Keratinocyte (primary cell): ENCODE data around the gene ENO3.

Source experiments
- EZH2 ChIP-seq: IDR thresholded peaks from one replicate; pipeline ENCODE4 v1.6.1; 2012; ENCODE audit warnings: inconsistent platforms, mild to moderate bottlenecking, low read length, moderate library complexity
- TF ChIP-seq, protein P1 (sequence below), 3 experiments: IDR thresholded peaks in 1 of 3; conservative IDR thresholded peaks in 1 of 3; optimal IDR thresholded peaks in 1 of 3; 2 replicates in 2 of 3; 3 replicates in 1 of 3; pipeline versions ENCODE3 to v1.5.1; 2011; ENCODE audit warnings: low read length in 3 of 3, mild to moderate bottlenecking in 3 of 3, moderate library complexity in 2 of 3, control low read depth in 1 of 3, inconsistent platforms in 1 of 3; ENCODE audit not compliant: insufficient read depth in 2 of 3; ENCODE audit errors: extremely low read depth in 1 of 3

DNA sequence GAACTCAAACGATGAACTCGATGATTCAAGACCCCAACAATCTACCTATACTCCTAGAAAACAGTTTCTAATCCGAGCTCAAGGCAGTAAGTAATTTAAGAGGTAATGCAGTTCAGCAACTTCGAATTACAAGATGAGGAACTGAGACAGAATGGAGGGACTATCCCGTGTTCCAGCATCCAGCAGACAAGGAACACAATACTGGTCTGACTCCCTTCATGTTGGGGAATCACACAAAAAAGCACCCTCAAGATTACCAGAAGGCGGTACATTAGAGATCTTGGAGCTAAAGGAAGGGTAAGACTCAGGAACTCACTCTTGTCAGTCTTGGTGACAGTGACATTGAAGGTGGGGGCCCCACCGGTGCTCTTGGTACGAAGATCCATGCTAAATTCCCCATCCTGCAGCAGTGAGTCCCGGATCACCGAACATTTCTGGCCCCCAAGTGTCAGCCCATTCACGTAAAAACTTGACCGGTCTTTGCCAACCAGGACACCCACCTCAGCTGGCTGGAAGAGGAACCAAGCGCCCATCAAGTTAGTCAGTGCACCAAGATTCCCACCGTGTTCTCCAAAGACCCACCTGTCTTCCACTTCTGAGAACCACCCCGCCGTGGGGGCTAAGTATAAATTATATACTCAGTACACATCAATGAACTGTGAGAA is 4.5 kb upstream of the ENO3 start:
- TF ChIP-seq, protein P1, sequence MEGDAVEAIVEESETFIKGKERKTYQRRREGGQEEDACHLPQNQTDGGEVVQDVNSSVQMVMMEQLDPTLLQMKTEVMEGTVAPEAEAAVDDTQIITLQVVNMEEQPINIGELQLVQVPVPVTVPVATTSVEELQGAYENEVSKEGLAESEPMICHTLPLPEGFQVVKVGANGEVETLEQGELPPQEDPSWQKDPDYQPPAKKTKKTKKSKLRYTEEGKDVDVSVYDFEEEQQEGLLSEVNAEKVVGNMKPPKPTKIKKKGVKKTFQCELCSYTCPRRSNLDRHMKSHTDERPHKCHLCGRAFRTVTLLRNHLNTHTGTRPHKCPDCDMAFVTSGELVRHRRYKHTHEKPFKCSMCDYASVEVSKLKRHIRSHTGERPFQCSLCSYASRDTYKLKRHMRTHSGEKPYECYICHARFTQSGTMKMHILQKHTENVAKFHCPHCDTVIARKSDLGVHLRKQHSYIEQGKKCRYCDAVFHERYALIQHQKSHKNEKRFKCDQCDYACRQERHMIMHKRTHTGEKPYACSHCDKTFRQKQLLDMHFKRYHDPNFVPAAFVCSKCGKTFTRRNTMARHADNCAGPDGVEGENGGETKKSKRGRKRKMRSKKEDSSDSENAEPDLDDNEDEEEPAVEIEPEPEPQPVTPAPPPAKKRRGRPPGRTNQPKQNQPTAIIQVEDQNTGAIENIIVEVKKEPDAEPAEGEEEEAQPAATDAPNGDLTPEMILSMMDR (optimal IDR thresholded peaks at IDR 0.05 in 1 of 3, IDR thresholded peaks at IDR 0.05 in 1 of 3, conservative IDR thresholded peaks at IDR 0.05 in 1 of 3; ENCODE audit: extremely low read depth in 1 of 3, insufficient read depth in 2 of 3, low read length in 3 of 3), result no peak
- no peak for TF ChIP-seq EZH2
